GM23338 (cell line): ENCODE measurements around the gene POLR2H.

Source experiments
- CREB1 ChIP-seq: fragments of 250-450 bp; sonication (Bioruptor Pico); IDR thresholded peaks from 2 replicates; pipeline ENCODE4 v1.5.0; 2020; ENCODE audit warnings: low read depth, mild to moderate bottlenecking, moderate library complexity
- CTCF ChIP-seq, 2 experiments: fragments of 200-600 bp in 1 of 2; sonication (generic) in 1 of 2; conservative IDR thresholded peaks; 2 replicates each; pipeline versions ENCODE4 v1.5.1 to v1.6.1; 2016 to 2017; ENCODE audit warnings: antibody characterized with exemption in 2 of 2, low read depth in 2 of 2, mild to moderate bottlenecking in 2 of 2, moderate library complexity in 1 of 2
- JUNB ChIP-seq: IDR thresholded peaks from one replicate; pipeline ENCODE4 v1.6.1; 2016; ENCODE audit warnings: antibody characterized with exemption; ENCODE audit not compliant: unreplicated experiment
- POLR2AphosphoS5 ChIP-seq: IDR thresholded peaks from 2 replicates; pipeline ENCODE4 v1.6.1; 2016; ENCODE audit warnings: antibody characterized with exemption, low read depth

- TF ChIP-seq CTCF (conservative IDR thresholded peaks at IDR 0.05; ENCODE audit: low read depth in 2 of 2): no peak
- TF ChIP-seq POLR2AphosphoS5: no peak; the same call in 1 of the 2 replicates
- no peak for TF ChIP-seq JUNB
- peak; percentile 22; the same call in 1 of the 2 replicates for TF ChIP-seq CREB1 (CRISPR knock-in tag)
Observed at GRCh38 chr3:184314700-184315542, 46.6 kb upstream of the POLR2H start.
